Vagina (tissue), 2 donors: Measurements from ENCODE around the gene SEMA4D.

ENCODE experiments used
- CTCF ChIP-seq, 3 experiments: fragments of 450-650 bp in 2 of 3; fragments of 200-600 bp in 1 of 3; sonication (generic) in 1 of 3; IDR thresholded peaks; one replicate each; pipeline ENCODE4 v1.5.1; 2017 to 2019; ENCODE audit warnings: antibody characterized with exemption in 3 of 3, mild to moderate bottlenecking in 2 of 3, moderate library complexity in 2 of 3
- POLR2A ChIP-seq, 2 donors: fragments of 450-650 bp; IDR thresholded peaks; one replicate each; pipeline ENCODE4 v1.6.1; 2017; ENCODE audit warnings: antibody characterized with exemption in 2 of 2, mild to moderate bottlenecking in 2 of 2, moderate library complexity in 2 of 2
- POLR2AphosphoS5 ChIP-seq, 2 donors: sonication (generic); formaldehyde crosslinking; IDR thresholded peaks; one replicate each; pipeline ENCODE4 v1.9.0; 2017; ENCODE audit warnings: antibody characterized with exemption in 2 of 2, mild to moderate bottlenecking in 2 of 2, low read depth in 1 of 2; ENCODE audit not compliant: insufficient read depth in 1 of 2

DNA sequence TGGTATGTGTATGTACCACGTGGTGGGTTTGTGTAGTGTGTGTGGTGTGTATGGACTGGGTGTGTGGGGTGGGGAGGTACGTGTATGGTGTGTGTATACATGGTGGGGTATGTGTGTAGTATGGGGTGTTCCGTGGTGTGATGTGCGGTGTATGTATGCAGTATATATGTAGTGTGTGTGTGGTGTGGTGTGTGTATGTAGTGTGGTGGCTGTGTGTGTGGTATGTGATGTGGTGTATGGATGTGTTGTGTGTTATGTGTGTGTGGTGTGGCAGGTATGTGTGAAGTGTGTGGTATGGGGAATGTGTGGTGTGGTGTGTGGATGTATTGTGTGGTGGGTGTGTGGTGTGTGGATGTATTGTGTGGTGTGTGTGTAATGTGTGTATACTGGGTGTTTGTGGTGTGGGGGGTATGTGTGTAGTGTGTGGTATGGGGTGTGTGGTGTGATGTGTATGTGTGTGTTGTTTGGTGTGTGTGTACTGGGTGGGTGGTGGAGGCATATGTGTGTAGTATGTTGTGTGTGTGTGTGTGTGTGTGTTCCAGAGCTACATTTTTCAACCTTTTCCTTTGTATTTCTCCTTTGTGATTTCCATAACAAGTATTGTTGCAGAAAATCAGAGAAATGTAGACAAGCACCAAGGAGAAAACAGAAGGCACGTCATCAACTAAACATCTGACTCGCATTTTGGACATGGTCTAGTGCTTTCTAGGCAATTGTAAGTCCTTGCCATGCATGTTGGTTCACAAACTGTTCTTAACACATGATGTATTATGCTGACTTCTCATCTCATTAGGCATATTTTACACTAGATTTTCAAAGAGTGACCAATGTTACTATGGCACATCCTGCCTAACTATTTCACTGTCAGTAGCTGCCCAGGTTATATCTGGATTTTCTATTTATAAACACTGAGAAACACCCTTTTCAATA is 13.2 kb downstream of the SEMA4D start:
- TF ChIP-seq CTCF (IDR thresholded peaks at IDR 0.05) = no peak
- no peak for TF ChIP-seq POLR2AphosphoS5 (IDR thresholded peaks at IDR 0.05; ENCODE audit: insufficient read depth in 1 of 2, low read depth in 1 of 2)
- TF ChIP-seq POLR2A (IDR thresholded peaks at IDR 0.05) = no peak
